Activated effector memory CD4-positive, alpha-beta T cell treated with Interleukin-2 at 50 U/mL for 16 hours (primary cell): ENCODE measurements around the gene PARL.
"Not testable (repeated sequence)": the region's sequence is repeated elsewhere in the genome, so short reads cannot be mapped to it uniquely, and the experiment has no call there.

Experiments used
- DNase-seq: peaks from one replicate; pipeline ENCODE4 v3.0.0-alpha.2; 2020

Gene PARL

DNA sequence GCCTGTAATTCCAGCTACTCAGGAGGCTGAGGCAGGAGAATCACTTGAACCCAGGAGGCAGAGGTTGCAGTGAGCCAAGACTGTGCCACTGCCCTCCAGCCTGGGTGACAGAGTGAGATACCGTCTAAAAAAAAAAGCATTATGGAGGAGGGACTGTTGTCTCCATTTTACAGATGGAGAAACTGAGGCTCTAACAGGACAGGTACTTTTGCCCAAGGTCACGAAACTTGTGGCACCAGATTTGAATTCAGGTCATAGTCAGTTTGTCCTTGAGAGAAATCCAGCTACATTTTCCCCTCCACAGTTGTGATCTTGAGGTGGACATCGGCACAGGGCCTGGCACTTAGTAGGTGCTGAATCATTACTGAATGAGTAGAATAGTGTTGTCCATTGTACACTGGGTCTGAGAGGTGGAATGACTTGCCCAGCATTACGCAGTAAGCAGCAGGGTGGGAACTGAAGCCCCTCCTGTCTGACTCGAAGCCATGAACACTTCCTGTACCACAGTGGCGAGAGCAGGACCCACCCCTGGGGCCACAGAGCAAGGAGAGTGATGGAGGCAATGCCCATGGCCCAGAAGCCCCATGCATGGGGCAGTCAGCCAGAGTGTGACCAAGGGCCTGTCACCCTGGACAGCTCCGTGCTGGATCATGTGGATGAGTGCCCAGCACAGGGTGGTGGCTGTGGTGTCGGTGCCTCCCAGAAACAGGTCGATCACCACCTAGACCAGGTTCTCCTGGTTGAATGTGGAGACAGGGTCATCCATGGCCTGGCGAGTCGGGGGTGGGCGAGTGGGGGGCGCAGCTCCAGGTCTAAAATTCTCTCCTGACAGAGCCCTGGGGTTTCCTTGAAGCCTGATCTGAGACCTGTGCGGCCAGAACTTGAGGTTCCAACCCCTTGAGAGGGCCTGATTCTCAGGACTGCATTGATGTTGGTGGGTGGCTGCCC is 20.4 kb upstream of the PARL start:
- DNase-seq = no peak

DNA sequence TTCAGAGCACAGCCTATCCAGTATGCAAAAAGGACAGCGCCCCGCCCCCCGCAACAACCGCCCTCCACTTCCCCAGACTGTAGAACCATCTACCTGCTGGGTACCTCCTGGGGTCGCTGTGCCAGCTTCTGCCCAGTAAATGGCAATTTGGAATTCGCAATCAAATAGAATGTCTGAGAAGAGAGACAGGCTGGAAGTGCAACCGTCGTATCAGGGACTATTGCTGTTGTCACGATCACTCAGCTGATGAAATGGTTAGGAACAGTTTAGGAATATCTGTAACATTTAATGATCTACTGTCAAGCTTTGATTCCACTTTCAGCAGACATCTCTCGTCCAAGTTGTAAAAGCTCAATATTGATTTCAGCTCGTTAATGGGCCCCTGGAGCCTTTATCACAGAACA is 13.3 kb upstream of the PARL start:
- no peak for DNase-seq

DNA sequence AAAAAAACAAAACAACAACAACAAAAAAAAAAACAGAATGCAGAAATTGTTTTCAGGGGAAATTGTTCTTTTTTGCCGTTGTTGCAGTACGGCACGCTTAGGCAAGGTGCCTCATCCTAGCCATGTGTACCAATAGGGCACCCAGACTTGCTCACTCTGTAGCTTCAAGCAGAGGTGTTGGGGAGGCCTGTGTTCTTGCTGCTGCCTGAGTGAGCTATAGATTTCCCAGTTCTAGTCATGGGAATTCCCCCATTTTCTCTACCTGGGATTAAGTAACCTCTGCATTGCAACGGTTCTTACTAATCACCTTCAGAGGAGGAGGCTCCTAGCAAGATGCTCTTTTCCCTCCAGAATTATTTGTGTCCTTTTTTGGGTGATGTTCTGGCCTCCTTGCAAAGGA is 12.9 kb upstream of the PARL start:
- no peak for DNase-seq

DNA sequence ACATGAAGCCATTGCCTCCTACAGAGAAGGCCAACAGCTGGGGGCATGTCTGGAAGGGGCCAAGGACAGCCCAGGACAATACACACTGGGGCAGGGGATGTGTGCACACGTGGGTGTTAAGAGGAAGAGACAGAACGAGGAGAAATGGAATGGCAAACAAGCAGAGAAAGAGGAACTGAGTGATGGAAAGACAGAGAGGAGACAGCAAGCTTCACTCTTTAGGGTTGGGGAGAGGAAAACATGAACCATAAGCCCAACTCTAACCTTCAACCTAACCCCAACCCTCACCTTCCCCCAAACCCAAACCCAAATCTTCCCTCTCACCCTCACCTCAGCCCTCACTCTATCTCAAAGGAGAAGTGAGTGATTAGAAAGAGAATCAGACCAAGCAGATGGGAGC is 11.9 kb upstream of the PARL start:
- DNase-seq = no peak

DNA sequence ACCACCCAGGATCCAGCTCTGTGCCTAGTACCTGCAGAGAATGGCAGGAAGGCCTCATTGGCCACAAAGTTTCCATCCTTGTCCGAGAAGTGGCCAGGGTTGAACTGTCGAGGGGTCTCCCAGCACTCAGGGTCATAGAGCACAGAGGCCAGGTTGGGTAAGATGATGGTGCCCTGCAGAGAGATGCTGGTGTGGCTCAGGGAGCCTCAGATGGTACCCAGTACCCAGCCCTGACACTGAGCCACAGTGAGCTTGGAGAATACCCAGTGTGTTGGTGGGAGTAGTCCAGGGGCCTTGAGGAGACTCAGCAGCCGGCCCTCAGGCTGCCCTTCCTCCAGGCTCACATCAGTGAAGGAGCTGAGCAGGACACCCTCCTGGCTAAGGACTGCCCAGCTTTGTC is 11.5 kb upstream of the PARL start:
- DNase-seq = no peak

DNA sequence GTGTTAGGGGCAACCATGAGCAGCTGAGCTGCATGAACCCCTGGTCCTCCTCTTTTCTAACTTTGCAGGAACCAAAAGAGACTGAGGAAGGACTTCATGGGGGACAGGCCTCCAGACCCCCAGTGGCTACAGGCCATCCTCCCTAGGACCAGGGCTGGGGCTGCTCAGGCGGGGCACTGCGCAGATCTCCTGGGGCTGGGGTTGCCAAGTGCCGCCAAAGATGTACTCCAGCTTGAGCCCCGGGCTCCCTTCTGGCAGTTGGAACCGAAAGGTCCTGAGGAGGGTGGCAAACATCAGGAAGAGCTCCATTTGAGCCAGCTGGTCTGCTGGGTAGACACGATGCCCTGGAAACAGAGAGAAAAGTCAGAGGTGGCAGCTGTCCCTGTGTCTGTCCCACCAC is 11.1 kb upstream of the PARL start:
- no peak for DNase-seq

DNA sequence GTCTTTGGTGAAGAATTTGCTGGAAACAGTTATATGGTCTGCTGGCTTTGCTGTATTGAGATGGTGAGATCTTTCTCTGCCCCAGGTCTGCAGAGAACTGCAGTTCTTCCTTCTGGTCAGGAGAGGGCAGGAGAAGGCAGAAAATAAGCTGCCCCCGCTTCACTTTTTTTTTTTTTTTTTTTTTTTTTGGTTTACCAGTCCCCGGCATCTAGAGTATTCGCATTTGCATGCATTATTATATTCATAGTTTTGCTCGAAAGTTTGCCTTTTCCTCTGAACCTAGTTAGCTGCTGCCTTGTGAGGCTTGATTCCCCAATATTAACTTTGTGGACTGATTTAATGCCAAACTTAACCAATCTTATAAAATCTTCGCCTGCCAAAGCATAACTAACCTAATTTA is 10.6 kb upstream of the PARL start:
- no peak for DNase-seq

DNA sequence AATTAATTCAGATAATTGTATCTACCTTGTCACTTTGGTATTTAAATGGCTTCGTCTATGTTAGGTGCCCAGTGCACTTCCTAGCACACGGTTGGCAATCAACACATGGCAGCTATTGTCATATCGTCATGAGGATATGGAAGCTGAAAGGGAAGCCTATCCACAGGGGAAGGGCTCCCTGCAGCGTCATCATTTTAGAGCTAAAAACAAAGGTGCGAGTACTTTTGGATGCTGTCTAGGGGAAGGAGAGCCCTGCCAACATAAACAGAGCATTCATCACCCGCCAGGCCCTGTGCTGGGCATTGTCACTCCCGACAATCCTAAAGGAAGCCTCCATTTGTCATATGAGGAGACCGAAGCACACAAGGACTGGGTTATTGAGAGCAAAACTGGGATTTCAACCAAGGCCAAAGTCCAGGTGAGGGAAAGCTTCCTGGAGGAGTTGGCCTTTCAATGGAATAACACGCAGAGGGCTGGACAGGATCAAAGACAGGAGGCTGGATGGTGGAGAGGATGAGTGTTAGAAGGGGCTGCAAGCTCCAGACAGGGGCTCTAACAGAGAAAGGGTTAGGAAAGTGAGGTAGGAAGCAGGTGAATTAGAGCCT is 8.0 kb upstream of the PARL start:
- DNase-seq = no peak

DNA sequence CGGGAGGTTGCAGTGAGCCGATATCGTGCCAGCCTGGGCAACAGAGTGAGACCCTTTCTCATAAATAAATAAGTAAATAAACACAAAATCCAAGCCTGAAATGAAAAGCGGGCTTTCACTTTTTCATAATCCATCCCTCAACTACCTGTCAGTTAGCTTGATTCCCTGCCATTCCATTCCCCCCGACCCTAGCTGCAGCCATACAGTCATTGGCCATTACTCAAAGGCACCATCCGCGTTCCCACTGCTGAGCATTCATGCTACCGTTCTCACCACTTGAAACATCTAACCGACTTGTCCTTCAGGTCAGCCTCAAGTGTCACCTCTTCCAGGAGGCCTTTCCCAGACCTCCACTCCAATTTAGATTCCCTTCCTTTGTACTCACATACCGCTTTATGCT is 1.1 kb upstream of the PARL start:
- no peak for DNase-seq

DNA sequence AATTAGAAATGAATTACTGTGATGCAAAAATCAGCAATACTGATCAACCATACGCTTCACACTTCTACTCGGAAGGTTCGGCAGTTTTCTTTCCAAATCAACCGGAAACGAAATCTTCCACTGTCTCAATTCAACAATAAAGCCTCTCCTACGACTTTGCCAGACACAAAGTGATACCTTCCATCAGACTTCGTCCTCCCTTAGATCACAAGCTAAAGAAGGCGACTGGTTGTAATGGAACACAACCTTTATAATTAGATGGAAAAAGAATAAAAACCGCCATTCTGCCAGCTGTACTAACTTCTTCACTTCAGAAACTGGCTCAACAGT is 618 bp downstream of the PARL start:
- DNase-seq = no peak

DNA sequence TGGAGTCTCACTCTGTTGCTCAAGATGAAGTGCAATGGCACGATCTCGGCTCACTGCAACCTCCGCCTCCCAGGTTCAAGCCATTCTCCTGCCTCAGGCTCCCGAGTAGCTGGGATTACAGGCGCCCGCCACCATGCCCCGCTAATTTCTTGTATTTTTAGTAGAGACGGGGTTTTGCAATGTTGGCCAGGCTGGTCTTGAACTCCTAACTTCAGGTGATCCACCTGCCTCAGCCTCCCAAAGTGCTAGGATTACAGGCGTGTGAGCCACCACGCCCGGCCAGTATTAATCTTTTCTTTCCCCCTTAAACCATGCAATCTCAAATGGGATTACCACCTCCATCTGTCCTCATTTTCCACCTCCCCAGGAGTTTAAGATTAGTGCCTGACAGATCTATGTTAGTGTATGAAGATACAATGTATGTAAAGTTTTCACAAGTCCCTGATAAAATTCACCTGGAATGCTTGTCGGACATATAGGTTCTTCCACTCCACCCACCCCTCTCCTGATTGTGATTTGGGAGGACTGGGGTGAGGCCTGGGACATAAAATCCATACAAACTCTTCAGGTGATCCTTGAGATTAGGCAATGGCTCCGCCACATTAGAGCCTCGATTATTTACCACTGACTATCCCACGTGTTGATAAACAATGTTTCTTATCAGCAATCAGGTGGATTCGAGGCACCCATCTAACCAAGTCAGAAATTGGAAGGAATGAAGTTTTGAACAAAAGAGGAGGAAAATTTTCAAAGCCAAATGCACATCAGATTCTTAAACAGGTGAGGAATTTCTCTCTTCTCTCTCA is 1.2 kb downstream of the PARL start:
- DNase-seq = no peak

DNA sequence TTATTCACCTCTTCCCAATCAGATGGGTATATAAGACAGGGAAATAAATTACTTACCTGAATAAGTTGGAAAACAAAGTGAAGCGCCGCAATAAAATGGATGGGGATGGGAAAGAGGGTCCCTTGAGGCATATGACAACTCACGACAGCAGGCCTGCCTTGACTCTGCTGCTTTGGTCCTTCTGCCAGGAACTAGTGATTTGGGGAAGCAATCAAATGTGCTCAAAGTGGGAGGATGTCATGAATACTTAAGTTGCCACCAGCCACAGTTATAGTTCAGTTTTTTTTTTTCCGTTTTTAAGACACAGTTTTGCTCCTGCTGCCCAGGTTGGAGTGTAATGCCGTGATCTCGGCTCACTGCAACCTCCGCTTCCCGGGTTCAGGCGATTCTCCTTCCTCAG is 4.6 kb downstream of the PARL start:
- DNase-seq = no peak

DNA sequence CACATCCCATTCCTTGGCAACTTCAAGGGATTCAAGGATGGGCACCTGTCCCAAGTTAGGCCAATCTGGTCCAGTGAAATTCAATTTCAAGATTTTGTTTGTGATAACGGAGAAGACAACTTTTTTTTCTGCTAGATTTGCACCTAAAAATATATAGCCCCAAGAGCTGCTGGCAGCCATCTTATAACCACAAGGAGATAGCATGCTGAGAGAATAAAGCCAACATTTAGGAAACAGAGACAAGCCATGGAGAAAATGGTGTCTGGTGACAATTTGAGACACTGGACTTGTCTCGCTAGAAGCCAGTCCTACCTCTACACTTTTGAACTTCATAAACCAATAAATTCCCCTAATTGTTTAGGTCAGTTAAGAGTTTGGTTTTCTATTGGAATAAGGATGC is 5.4 kb downstream of the PARL start:
- DNase-seq = no peak

DNA sequence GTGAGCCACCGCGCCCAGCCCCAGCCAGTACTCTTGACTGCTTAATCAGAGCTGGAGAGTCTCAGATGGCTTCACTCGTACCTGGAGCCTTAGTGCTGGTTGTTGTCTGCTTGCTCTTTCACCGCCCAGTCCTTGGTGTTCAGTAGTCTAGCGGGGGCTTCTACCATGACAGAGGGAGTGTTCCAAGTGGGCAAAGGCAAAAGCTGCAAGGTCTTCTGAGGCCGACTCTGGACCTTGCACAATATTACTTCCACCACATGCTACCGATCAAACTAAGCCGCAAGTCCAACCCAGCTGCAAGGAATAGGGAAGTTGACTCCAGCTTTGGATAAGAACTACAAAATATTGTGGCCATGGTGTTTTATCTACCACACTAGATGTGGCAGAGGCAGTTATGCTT is 6.6 kb downstream of the PARL start:
- no peak for DNase-seq

DNA sequence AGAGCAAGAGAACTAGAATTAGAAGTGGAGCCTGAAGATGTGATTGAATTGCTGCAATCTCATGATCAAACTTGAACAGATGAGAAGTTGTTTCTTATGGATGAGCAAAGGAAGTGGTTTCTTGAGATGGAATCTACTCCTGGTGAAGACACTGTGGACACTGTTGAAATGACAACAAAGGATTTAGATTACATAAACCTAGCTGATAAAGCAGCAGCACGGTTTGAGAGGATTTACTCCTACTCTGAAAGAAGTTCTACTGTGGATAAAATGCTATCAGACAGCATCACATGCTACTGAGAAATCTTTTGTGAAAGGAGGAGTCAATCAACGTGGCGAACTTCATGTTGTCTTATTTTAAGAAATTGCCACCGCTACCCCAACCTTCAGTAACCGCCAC is 7.5 kb downstream of the PARL start:
- not testable (repeated sequence) for DNase-seq

DNA sequence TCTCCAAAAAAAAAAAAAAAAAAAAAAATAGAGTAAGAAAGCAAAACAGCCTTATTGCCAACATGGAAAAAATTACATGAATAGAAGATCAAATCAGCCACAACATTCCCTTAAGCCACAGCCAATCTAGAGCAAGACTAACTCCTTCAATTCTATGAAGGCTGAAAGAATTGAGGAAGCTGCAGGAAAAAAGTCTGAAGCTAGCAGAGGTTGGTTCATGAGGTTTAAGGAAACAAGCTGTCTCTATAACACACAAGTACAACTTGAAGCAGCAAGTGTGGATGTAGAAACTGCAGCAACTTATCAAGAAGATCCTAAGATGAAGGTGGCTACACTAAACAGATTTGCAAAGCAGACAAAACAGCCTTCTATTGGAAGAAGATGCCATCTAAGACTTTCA is 9.3 kb downstream of the PARL start:
- DNase-seq = no peak

DNA sequence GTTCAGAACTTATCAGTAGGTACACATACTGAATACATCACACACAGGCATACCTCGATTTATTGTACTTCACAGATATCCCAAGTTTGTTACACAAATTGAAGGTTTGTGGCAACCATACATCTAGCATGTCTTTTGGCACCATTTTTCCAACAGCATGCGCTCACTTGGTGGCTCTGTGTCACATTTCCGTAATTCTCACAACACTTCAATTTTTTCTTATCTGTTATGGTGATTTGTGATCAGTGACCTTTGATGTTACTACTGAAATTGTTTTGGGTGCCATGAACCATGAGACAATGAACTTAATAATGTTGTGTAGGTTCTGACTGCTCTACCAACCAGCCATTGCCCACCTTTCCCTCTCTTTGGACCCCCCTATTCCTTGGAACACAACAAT is 10.8 kb downstream of the PARL start:
- no peak for DNase-seq

DNA sequence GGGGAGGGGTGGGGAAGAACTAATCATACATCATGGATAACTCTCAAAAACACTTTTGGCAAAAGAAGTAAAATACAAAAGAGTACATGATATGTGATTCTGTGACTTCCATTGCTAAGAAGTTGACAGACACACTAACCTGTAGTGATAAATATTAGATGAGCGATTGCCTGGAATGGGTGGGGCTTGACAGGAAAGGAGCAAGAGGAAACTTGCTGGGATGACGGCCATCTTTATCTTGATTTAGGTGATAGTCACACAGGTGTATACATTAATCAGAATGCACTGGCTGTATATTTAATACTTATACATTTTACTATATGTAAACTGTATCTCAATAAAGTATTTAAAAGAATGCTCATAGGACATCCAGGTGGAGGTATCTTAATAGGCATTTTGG is 13.1 kb downstream of the PARL start:
- no peak for DNase-seq

DNA sequence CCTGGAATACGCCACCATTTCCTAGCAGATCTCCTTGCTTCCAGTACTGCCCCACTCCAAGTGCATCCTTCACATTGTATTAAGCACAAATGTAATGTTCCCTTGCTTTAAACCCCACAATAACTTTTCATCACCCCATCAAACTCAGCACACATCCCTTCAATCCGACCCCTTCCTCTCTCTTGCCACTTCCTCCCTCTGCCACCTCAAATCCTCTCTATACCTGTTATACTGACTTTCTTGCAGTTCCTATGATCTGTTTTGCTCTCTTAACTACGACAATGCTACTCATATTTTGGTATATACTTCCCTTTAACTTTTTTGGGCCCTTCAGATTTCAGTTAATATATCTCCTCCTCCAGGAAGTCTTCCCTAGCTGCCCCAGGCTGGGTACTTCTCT is 14.1 kb downstream of the PARL start:
- no peak for DNase-seq

DNA sequence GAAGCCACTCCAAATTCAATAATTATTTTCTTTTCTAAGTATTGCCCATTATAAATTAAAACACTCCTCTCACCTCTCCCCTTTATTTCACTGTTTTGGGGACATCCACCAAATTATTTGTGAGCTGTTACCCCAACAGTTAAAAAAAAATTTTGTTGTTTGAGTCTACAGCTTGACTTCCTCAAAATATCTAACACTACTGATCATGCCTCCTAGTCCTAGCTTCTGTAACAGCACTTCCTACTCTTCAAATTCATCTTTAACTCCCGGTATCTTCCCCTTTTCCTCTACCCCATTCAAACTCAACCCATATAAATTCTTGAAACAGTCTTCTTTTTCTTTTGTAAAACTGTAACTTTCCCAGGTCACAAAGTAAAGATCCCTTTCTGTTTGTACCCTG is 15.9 kb downstream of the PARL start:
- no peak for DNase-seq

DNA sequence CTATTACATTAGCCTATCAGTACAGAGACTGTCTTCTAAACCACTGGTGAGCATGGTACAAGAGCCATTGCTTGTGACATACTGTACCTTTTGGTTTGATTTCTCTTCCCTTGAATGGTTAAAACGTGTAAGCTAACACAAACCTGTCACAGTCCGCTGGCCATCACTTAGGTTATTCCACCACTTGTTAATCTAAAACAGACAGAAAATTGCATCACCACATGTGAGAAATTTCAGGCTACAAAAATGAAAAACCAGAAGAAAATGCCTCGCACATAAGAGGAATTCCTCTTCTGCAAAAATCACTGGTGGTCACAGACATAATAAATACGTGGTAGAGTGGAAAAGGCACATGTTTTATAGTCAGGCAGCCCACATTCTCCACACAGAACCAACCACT is 22.1 kb downstream of the PARL start:
- DNase-seq = no peak

DNA sequence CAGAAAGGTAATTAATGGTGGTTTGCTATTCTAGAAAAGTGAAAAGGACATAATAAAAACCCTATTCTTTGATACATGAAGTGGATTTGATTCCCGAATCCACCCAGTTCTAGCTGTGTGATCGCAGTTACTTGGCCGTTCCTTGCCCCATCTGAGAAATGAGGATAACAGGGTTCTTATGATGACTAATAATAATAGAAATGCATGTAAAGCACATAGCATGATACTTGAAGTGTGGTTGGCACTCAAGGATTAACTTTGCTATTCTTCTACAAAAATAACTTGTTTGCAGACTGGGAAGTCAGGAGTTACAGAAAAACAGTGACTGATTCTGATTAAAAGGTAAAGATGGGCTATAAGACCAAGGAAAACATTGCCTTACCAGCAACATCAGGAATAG is 26.8 kb downstream of the PARL start:
- no peak for DNase-seq

DNA sequence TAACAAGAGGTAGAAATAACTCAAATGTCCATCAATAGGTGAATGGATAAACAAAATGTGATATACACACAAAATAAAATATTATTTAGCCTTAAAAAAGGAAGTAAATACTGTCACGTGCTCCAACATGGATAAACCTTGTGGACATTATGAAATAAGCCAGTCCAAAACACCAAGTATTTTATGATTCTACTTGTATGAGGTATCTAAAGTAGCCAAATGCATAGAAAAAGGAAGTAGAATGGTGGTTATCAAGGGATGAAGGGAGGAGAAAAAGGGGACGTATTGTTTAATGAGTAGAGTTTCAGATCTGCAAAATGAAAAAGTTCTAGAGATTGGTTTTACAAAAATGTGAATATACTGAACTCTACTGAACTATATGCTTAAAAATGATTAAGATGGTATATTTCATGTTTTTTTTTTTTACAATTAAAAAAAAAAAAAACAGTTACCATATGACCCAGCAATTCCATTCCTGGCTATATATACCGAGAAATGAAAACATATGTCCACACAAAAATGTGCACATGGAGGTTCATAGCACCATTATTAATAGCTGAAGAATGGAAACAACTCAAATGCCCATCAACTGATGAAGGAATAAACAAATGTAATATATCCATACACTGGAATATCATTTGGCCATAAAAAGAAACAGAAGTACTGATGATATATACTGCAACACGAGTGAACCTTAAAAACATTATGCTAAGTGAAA is 30.2 kb downstream of the PARL start:
- no peak for DNase-seq
